Measurements from ENCODE around the gene DGCR6L. TPM values are rescaled to one million over a fixed set of nuclear protein-coding genes. Genes with fewer than 3 reads are reported as not detected.
A peak's percentile ranks its signal among the peaks of the same experiment; 100 is the strongest.
"Not testable (repeated sequence)": the region's sequence is repeated elsewhere in the genome, so short reads cannot be mapped to it uniquely, and the experiment has no call there.

Gene DGCR6L
- total and polyA plus RNA-seq, 2 donors from 2014 or later: 35.3 to 137 TPM

DNA sequence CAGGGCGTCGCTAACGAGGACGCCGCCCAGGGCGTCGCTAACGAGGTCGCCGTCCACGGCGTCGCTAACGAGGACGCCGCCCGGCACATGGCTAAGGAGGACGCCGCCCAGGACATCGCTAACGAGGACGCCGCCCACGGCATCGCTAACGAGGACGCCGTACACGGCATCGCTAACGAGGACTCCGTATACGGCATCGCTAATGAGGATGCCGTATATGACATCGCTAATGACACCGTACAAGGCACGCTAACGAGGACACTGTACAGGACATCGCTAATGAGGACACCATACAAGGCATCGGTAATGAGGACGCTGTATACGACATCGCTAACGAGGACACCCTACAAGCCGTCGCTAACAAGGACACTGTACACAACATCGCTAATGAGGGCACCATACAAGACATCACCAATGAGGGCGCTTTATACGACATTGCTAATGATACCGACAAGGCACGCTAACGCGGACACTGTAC lies 41.9 kb upstream of the DGCR6L start:
- H3K27ac ChIP-seq (ENCODE audit: low read depth in 2 of 2, low read length in 2 of 2); DNase-seq; H3K9ac ChIP-seq (ENCODE audit: low read length in 3 of 3); H3K27me3 ChIP-seq (ENCODE audit: control insufficient read depth, insufficient read depth, low read length); H3K9me3 ChIP-seq (ENCODE audit: control insufficient read depth in 2 of 3, insufficient read depth in 1 of 3, low read length in 3 of 3); H3K4me3 ChIP-seq (ENCODE audit: low read length in 3 of 3); intact Hi-C loops (cut with DNase I); FAIRE-seq; H3K4me1 ChIP-seq (ENCODE audit: control insufficient read depth in 2 of 3, insufficient read depth in 2 of 3, low read depth in 1 of 3, low read length in 3 of 3); H3K36me3 ChIP-seq (ENCODE audit: control insufficient read depth in 2 of 3, insufficient read depth in 3 of 3, low read length in 3 of 3): not testable (repeated sequence)

GRCh38 chr22:20360866-20361751 lies 41.2 kb upstream of the DGCR6L start:
- H3K27ac ChIP-seq (ENCODE audit: low read depth in 2 of 2, low read length in 2 of 2); H3K9ac ChIP-seq (ENCODE audit: low read length in 3 of 3); H3K27me3 ChIP-seq (ENCODE audit: control insufficient read depth, insufficient read depth, low read length); H3K4me1 ChIP-seq (ENCODE audit: control insufficient read depth in 2 of 3, insufficient read depth in 2 of 3, low read depth in 1 of 3, low read length in 3 of 3); H3K9me3 ChIP-seq (ENCODE audit: control insufficient read depth in 2 of 3, insufficient read depth in 1 of 3, low read length in 3 of 3); FAIRE-seq; H3K36me3 ChIP-seq (ENCODE audit: control insufficient read depth in 2 of 3, insufficient read depth in 3 of 3, low read length in 3 of 3); H3K4me3 ChIP-seq (ENCODE audit: low read length in 3 of 3); intact Hi-C loops (cut with DNase I): not testable (repeated sequence)
- DNase-seq: peak in 1 of 5 donors; percentile 55

DNA sequence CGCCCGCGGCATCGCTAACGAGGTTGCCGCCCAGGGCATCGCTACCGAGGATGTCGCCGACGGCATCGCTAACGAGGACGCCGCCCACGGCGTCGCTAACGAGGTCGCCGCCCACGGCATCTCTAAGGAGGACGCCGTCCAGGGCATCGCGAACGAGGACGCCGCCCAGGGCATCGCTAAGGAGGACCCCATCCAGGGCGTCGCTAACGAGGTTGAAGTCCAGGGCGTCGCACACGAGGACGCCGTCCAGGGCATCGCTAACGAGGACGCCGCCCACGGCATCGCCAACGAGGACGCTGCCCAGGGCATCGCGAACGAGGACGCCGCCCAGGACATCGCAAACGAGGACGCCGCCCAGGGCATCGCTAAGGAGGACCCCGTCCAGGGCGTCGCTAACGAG lies 40.4 kb upstream of the DGCR6L start:
- H3K36me3 ChIP-seq (ENCODE audit: control insufficient read depth in 2 of 3, insufficient read depth in 3 of 3, low read length in 3 of 3); H3K4me1 ChIP-seq (ENCODE audit: control insufficient read depth in 2 of 3, insufficient read depth in 2 of 3, low read depth in 1 of 3, low read length in 3 of 3); H3K9me3 ChIP-seq (ENCODE audit: control insufficient read depth in 2 of 3, insufficient read depth in 1 of 3, low read length in 3 of 3); H3K9ac ChIP-seq (ENCODE audit: low read length in 3 of 3); H3K27ac ChIP-seq (ENCODE audit: low read depth in 2 of 2, low read length in 2 of 2); H3K4me3 ChIP-seq (ENCODE audit: low read length in 3 of 3); intact Hi-C loops (cut with DNase I); H3K27me3 ChIP-seq (ENCODE audit: control insufficient read depth, insufficient read depth, low read length); FAIRE-seq: not testable (repeated sequence)
- DNase-seq: peak in 1 of 5 donors; percentile 53

GRCh38 chr22:20358503-20359239 lies 38.8 kb upstream of the DGCR6L start:
- intact Hi-C loops (cut with DNase I); FAIRE-seq; DNase-seq: not testable (repeated sequence)

GRCh38 chr22:20357967-20358366 lies 38.1 kb upstream of the DGCR6L start:
- DNase-seq; H3K4me1 ChIP-seq (ENCODE audit: control insufficient read depth in 2 of 3, insufficient read depth in 2 of 3, low read depth in 1 of 3, low read length in 3 of 3); H3K4me3 ChIP-seq (ENCODE audit: low read length in 3 of 3); H3K27ac ChIP-seq (ENCODE audit: low read depth in 2 of 2, low read length in 2 of 2); intact Hi-C loops (cut with DNase I); H3K27me3 ChIP-seq (ENCODE audit: control insufficient read depth, insufficient read depth, low read length); H3K9me3 ChIP-seq (ENCODE audit: control insufficient read depth in 2 of 3, insufficient read depth in 1 of 3, low read length in 3 of 3); H3K9ac ChIP-seq (ENCODE audit: low read length in 3 of 3); H3K36me3 ChIP-seq (ENCODE audit: control insufficient read depth in 2 of 3, insufficient read depth in 3 of 3, low read length in 3 of 3); FAIRE-seq: not testable (repeated sequence)

More at GRCh38 chr22:20358503-20359239, 38.8 kb upstream of the DGCR6L start:
- H3K9me3 ChIP-seq (ENCODE audit: control insufficient read depth in 2 of 3, insufficient read depth in 1 of 3, low read length in 3 of 3); H3K27ac ChIP-seq (ENCODE audit: low read depth in 2 of 2, low read length in 2 of 2); H3K36me3 ChIP-seq (ENCODE audit: control insufficient read depth in 2 of 3, insufficient read depth in 3 of 3, low read length in 3 of 3); H3K4me1 ChIP-seq (ENCODE audit: control insufficient read depth in 2 of 3, insufficient read depth in 2 of 3, low read depth in 1 of 3, low read length in 3 of 3); H3K4me3 ChIP-seq (ENCODE audit: low read length in 3 of 3); H3K9ac ChIP-seq (ENCODE audit: low read length in 3 of 3); H3K27me3 ChIP-seq (ENCODE audit: control insufficient read depth, insufficient read depth, low read length): not testable (repeated sequence)

- FAIRE-seq; H3K9me3 ChIP-seq (ENCODE audit: control insufficient read depth in 2 of 3, insufficient read depth in 1 of 3, low read length in 3 of 3); H3K27ac ChIP-seq (ENCODE audit: low read depth in 2 of 2, low read length in 2 of 2); DNase-seq; H3K4me3 ChIP-seq (ENCODE audit: low read length in 3 of 3); H3K36me3 ChIP-seq (ENCODE audit: control insufficient read depth in 2 of 3, insufficient read depth in 3 of 3, low read length in 3 of 3); H3K27me3 ChIP-seq (ENCODE audit: control insufficient read depth, insufficient read depth, low read length); intact Hi-C loops (cut with DNase I); H3K9ac ChIP-seq (ENCODE audit: low read length in 3 of 3); H3K4me1 ChIP-seq (ENCODE audit: control insufficient read depth in 2 of 3, insufficient read depth in 2 of 3, low read depth in 1 of 3, low read length in 3 of 3): not testable (repeated sequence)
Observed at GRCh38 chr22:20356906-20357305, 37.0 kb upstream of the DGCR6L start.

GRCh38 chr22:20355939-20356636 lies 36.2 kb upstream of the DGCR6L start:
- H3K27me3 ChIP-seq (ENCODE audit: control insufficient read depth, insufficient read depth, low read length); H3K4me1 ChIP-seq (ENCODE audit: control insufficient read depth in 2 of 3, insufficient read depth in 2 of 3, low read depth in 1 of 3, low read length in 3 of 3); H3K36me3 ChIP-seq (ENCODE audit: control insufficient read depth in 2 of 3, insufficient read depth in 3 of 3, low read length in 3 of 3); FAIRE-seq; H3K4me3 ChIP-seq (ENCODE audit: low read length in 3 of 3); H3K9ac ChIP-seq (ENCODE audit: low read length in 3 of 3); intact Hi-C loops (cut with DNase I); H3K9me3 ChIP-seq (ENCODE audit: control insufficient read depth in 2 of 3, insufficient read depth in 1 of 3, low read length in 3 of 3); H3K27ac ChIP-seq (ENCODE audit: low read depth in 2 of 2, low read length in 2 of 2): not testable (repeated sequence)
- peak in 1 of 5 donors; percentile 68 for DNase-seq

Data from kidney (tissue), 11 donors.